HEK293 (cell line): ENCODE data around the gene ASB16.

ENCODE experiments used
- CTCF ChIA-PET: fragments of 350-600 bp; formaldehyde crosslinking; extraction: SDS; loops from one replicate; lab custom pipeline; 2021; ENCODE audit warnings: antibody characterized with exemption; lab: Yijun Ruan, JAX
- POLR2A ChIA-PET: fragments of 300-600 bp; formaldehyde crosslinking; extraction: SDS; loops from one replicate; lab custom pipeline; 2020; ENCODE audit warnings: antibody characterized with exemption, inconsistent platforms; lab: Yijun Ruan, JAX
- H3K27ac ChIP-seq: fragments of 200-500 bp; sonication (Bioruptor generic); 2 replicates; pipeline ENCODE4 v1.5.1; 2014; ENCODE audit warnings: low read depth, low read length, control low read depth, inconsistent platforms; ENCODE audit errors: extremely low read depth
- H3K36me3 ChIP-seq, 2 experiments: fragments of 200-500 bp in 1 of 2; sonication (Bioruptor generic) in 1 of 2; 1 replicate in 1 of 2; 2 replicates in 1 of 2; pipeline ENCODE4 v1.5.1; 2014 to 2017; ENCODE audit warnings: inconsistent platforms in 2 of 2, low read length in 2 of 2; ENCODE audit not compliant: control insufficient read depth in 2 of 2, insufficient read depth in 1 of 2
- H3K4me1 ChIP-seq: fragments of 200-500 bp; sonication (Bioruptor generic); 2 replicates; pipeline ENCODE4 v1.5.1; 2014; ENCODE audit warnings: mild to moderate bottlenecking, low read length, inconsistent platforms; ENCODE audit not compliant: control insufficient read depth, insufficient read depth
- H3K4me3 ChIP-seq: 2 replicates; pipeline ENCODE4 v1.5.1; 2011; ENCODE audit warnings: low read depth, mild to moderate bottlenecking, control low read depth, low read length, moderate library complexity
- H3K9me3 ChIP-seq: fragments of 200-500 bp; sonication (Bioruptor generic); 2 replicates; pipeline ENCODE4 v1.5.1; 2014; ENCODE audit warnings: low read depth, low read length, inconsistent platforms; ENCODE audit not compliant: control insufficient read depth, insufficient read depth
- SCRT2 ChIP-seq: fragments of 450-650 bp; formaldehyde crosslinking; IDR thresholded peaks from 2 replicates; pipeline ENCODE4 v1.5.1; 2016; ENCODE audit warnings: missing biosample characterization, missing genetic modification characterization
- ZBTB48 ChIP-seq: fragments of 450-650 bp; formaldehyde crosslinking; IDR thresholded peaks from 2 replicates; pipeline ENCODE4 v1.5.1; 2016; ENCODE audit warnings: missing biosample characterization, missing genetic modification characterization
- ZBTB8A ChIP-seq: fragments of 450-650 bp; formaldehyde crosslinking; IDR thresholded peaks from 2 replicates; pipeline ENCODE4 v1.5.1; 2016; ENCODE audit warnings: missing biosample characterization, missing genetic modification characterization
- ZNF140 ChIP-seq: fragments of 450-650 bp; formaldehyde crosslinking; IDR thresholded peaks from 2 replicates; pipeline ENCODE4 v1.5.1; 2016; ENCODE audit warnings: missing biosample characterization, missing genetic modification characterization
- ZNF19 ChIP-seq: fragments of 450-650 bp; formaldehyde crosslinking; IDR thresholded peaks from 2 replicates; pipeline ENCODE4; 2016; ENCODE audit warnings: missing biosample characterization, missing genetic modification characterization, low read depth
- ZNF292 ChIP-seq: fragments of 450-650 bp; formaldehyde crosslinking; IDR thresholded peaks from 2 replicates; pipeline ENCODE4 v1.5.1; 2016; ENCODE audit warnings: low read depth, missing biosample characterization, missing genetic modification characterization, borderline replicate concordance
- TF ChIP-seq, protein P1 (sequence below): fragments of 450-650 bp; formaldehyde crosslinking; IDR thresholded peaks from 2 replicates; pipeline ENCODE4 v1.5.1; 2016; ENCODE audit warnings: missing biosample characterization, missing genetic modification characterization, borderline replicate concordance
- TF ChIP-seq, protein P2 (sequence below): fragments of 450-650 bp; formaldehyde crosslinking; IDR thresholded peaks from 2 replicates; pipeline ENCODE4 v1.5.1; 2017; ENCODE audit warnings: missing biosample characterization, missing genetic modification characterization
- TF ChIP-seq, protein P3 (sequence below): fragments of 450-650 bp; formaldehyde crosslinking; IDR thresholded peaks from 2 replicates; pipeline ENCODE4 v1.5.1; 2016; ENCODE audit warnings: missing biosample characterization, missing genetic modification characterization
- TF ChIP-seq, protein P4 (sequence below): fragments of 450-650 bp; formaldehyde crosslinking; IDR thresholded peaks from 2 replicates; pipeline ENCODE4 v1.5.1; 2016; ENCODE audit warnings: missing biosample characterization, missing genetic modification characterization
- TF ChIP-seq, protein P5 (sequence below): fragments of 450-650 bp; formaldehyde crosslinking; IDR thresholded peaks from 2 replicates; pipeline ENCODE4 v1.5.1; 2016; ENCODE audit warnings: missing biosample characterization, missing genetic modification characterization

Gene ASB16, protein sequence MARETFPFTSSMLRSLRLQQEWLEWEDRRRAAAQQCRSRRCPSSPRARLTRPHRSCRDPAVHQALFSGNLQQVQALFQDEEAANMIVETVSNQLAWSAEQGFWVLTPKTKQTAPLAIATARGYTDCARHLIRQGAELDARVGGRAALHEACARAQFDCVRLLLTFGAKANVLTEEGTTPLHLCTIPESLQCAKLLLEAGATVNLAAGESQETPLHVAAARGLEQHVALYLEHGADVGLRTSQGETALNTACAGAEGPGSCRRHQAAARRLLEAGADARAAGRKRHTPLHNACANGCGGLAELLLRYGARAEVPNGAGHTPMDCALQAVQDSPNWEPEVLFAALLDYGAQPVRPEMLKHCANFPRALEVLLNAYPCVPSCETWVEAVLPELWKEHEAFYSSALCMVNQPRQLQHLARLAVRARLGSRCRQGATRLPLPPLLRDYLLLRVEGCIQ

DNA sequence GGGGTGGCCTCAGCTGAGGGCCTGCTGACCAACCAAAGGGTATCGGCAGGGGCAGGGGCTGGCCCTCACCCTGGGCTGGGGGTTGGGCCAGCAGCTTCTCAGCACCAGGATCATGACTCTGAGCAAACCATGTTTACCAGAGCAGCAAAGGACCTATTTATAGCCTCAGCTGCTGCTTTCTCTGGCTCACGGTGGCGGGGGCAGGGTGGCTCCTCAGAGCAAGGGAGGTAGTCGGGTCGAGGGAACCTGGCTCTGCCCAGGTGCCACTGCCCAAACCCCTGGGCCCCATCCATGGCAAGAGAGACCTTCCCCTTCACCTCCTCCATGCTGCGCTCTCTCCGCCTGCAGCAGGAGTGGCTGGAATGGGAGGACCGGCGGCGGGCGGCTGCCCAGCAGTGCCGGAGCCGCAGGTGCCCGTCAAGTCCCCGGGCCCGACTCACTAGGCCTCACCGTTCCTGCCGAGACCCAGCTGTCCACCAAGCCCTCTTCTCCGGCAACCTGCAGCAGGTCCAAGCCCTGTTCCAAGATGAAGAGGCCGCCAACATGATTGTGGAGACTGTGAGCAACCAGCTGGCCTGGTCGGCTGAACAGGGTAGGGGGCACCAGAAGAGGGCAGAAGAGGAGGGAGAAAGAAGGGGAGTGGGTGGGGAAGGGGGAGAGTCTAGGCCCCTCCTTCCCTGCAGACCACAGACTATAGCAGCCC lies at the start of gene ASB16:
ASB16 (plus strand) TSS at position 206 of the 703 bp plus-strand sequence; CDS start at position 292, 86 bp downstream.
- ChIA-PET CTCF (interaction anchor here (0.6 to 3.4 kb wide), 8 partner anchors 12 to 1108 kb away, joined by 3 to 20 read pairs (median 4); no protein-coding TSS in a partner anchor), POLR2A (interaction anchor here (0.5 to 3.1 kb wide), 6 partner anchors 15 to 1762 kb away, joined by 3 to 19 read pairs (median 6); partner anchors contain the start of genes HDAC5 and TMUB2)
- H3K4me3 ChIP-seq = no peak within 1 kb of the TSS
- H3K4me1 ChIP-seq = peaks cover 6% of the 10 kb centered on the region; the same call in 1 of the 2 replicates
- H3K36me3 ChIP-seq = peaks cover 0 to 3% of the 10 kb centered on the region in 2 experiments; a peak in 2 of 3 replicates
- TF ChIP-seq ZNF19 (tag by site-specific recombination) = no peak
- TF ChIP-seq ZBTB8A (tag by site-specific recombination) = no peak
- peak; percentile 52 for TF ChIP-seq SCRT2 (tag by site-specific recombination)
- TF ChIP-seq ZBTB48 (tag by site-specific recombination) = no peak
- TF ChIP-seq ZNF292 (tag by site-specific recombination) = no peak
- no peaks in the 10 kb centered on the region for H3K9me3 ChIP-seq
- no peak within 1 kb of the TSS for H3K27ac ChIP-seq

DNA sequence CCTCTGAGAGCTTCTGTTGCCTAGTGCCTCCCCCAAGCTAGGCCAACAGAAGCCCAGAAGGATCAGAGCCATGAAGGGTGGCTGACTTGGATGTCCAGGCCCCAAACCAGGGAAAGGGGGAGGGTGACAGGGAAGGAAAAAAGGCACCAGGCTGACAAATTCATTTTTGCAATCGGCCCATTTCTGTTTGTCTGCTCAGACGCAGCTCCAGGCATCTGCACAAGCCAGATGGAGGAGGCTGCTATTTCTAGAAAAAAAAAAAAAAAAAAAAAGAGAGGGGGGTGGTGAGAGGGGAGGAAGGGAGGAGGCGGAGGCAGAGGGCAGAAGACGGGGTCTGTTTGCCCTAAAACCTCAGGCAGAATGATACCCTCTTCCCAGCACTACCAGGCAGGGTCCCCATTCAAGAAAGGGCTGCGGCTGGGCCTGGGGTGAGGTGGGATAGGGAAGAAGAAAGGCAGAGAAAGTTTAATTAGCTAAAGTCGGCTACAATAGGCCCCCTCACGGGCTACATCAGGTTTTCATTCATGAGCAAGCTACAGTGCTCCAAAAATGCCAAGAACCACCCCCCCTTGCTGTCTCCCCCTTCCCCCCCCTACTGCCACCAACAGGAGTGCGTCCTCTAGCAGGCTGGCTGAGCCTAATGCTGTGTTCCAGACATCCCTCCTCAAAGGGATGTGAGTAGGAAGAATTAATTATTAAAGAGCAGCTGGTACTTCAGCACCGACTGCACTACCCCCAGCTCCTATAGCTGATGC lies 49.5 kb upstream of the ASB16 start:
- TF ChIP-seq, protein P1, sequence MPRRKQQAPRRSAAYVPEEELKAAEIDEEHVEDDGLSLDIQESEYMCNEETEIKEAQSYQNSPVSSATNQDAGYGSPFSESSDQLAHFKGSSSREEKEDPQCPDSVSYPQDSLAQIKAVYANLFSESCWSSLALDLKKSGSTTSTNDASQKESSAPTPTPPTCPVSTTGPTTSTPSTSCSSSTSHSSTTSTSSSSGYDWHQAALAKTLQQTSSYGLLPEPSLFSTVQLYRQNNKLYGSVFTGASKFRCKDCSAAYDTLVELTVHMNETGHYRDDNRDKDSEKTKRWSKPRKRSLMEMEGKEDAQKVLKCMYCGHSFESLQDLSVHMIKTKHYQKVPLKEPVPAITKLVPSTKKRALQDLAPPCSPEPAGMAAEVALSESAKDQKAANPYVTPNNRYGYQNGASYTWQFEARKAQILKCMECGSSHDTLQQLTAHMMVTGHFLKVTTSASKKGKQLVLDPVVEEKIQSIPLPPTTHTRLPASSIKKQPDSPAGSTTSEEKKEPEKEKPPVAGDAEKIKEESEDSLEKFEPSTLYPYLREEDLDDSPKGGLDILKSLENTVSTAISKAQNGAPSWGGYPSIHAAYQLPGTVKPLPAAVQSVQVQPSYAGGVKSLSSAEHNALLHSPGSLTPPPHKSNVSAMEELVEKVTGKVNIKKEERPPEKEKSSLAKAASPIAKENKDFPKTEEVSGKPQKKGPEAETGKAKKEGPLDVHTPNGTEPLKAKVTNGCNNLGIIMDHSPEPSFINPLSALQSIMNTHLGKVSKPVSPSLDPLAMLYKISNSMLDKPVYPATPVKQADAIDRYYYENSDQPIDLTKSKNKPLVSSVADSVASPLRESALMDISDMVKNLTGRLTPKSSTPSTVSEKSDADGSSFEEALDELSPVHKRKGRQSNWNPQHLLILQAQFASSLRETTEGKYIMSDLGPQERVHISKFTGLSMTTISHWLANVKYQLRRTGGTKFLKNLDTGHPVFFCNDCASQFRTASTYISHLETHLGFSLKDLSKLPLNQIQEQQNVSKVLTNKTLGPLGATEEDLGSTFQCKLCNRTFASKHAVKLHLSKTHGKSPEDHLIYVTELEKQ (tag by site-specific recombination) = no peak
- TF ChIP-seq, protein P2, sequence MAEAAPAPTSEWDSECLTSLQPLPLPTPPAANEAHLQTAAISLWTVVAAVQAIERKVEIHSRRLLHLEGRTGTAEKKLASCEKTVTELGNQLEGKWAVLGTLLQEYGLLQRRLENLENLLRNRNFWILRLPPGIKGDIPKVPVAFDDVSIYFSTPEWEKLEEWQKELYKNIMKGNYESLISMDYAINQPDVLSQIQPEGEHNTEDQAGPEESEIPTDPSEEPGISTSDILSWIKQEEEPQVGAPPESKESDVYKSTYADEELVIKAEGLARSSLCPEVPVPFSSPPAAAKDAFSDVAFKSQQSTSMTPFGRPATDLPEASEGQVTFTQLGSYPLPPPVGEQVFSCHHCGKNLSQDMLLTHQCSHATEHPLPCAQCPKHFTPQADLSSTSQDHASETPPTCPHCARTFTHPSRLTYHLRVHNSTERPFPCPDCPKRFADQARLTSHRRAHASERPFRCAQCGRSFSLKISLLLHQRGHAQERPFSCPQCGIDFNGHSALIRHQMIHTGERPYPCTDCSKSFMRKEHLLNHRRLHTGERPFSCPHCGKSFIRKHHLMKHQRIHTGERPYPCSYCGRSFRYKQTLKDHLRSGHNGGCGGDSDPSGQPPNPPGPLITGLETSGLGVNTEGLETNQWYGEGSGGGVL (tag by site-specific recombination) = peak; percentile 39
- Histone ChIP-seq H3K36me3 (peaks cover 0 to 13% of the 10 kb centered on the region in 2 experiments; a peak in 2 of 3 replicates), H3K4me1 (no peaks in the 10 kb centered on the region; the same call in 1 of the 2 replicates), H3K4me3 (no peak overlapping the region), H3K27ac (no peak overlapping the region), H3K9me3 (no peaks in the 10 kb centered on the region)
- ChIA-PET POLR2A (interaction anchor here (0.5 to 4.1 kb wide), 3 partner anchors 10 to 99 kb away, joined by 3 to 34 read pairs (median 4); no protein-coding TSS in a partner anchor), CTCF (interaction anchor here (0.6 to 7.4 kb wide), 3 partner anchors 10 to 50 kb away, joined by 3 to 98 read pairs (median 4); no protein-coding TSS in a partner anchor)

DNA sequence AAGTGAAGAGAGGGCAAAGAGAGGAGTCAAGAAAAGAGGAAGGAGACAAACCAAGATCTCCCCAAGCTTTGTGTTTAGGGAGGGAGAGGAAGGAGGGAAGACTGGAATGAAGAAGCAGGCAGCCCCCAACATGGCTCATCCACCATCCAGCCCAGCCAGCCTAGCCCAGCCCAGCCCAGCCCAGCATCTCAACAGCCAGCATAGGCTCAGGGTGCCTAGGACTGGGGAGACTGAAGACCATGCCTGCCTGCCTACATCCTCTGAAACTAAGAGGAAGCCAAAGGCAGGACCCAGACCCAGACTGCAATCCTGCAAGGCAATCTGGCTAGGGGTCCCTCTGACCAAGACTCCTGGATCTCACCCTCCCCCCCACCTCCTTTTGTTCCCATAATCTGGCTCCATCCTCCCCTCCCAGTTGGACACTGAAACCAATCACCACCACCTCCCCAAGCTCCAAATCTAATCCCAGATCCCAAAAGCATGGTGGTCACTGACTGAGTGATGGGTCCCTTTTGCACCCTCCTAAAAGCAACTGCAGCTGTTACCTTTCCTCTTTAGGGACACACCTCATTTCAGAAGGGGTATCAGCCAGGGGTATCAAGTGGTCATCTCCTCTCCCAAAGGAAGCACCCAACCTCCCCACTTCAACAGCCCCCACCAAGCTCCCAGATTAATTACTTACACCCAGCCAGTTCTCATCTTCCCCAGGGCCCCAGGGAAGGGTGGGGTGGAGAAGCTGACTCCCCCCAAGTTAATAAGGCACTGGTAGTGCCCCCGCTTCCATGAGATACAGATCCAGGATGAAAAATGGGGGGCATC lies 48.3 kb upstream of the ASB16 start:
- Histone ChIP-seq H3K27ac (no peak overlapping the region; the same call in 1 of the 2 replicates), H3K4me1 (no peaks in the 10 kb centered on the region; the same call in 1 of the 2 replicates), H3K36me3 (peaks cover 0 to 1% of the 10 kb centered on the region in 2 experiments; a peak in 2 of 3 replicates), H3K9me3 (no peaks in the 10 kb centered on the region), H3K4me3 (peak overlapping the region; percentile 64)
- ChIA-PET CTCF (interaction anchor here (0.6 to 2.6 kb wide), 9 partner anchors 7 to 78 kb away, joined by 3 to 22 read pairs (median 6); partner anchors contain the start of gene LSM12), POLR2A (interaction anchor here (0.8 to 4.1 kb wide), 5 partner anchors 12 to 56 kb away, joined by 4 to 34 read pairs (median 20); partner anchors contain the start of gene LSM12)
- no peak for TF ChIP-seq ZNF140 (tag by site-specific recombination)
- TF ChIP-seq, protein P3, sequence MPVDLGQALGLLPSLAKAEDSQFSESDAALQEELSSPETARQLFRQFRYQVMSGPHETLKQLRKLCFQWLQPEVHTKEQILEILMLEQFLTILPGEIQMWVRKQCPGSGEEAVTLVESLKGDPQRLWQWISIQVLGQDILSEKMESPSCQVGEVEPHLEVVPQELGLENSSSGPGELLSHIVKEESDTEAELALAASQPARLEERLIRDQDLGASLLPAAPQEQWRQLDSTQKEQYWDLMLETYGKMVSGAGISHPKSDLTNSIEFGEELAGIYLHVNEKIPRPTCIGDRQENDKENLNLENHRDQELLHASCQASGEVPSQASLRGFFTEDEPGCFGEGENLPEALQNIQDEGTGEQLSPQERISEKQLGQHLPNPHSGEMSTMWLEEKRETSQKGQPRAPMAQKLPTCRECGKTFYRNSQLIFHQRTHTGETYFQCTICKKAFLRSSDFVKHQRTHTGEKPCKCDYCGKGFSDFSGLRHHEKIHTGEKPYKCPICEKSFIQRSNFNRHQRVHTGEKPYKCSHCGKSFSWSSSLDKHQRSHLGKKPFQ (tag by site-specific recombination) = no peak
- TF ChIP-seq, protein P4, sequence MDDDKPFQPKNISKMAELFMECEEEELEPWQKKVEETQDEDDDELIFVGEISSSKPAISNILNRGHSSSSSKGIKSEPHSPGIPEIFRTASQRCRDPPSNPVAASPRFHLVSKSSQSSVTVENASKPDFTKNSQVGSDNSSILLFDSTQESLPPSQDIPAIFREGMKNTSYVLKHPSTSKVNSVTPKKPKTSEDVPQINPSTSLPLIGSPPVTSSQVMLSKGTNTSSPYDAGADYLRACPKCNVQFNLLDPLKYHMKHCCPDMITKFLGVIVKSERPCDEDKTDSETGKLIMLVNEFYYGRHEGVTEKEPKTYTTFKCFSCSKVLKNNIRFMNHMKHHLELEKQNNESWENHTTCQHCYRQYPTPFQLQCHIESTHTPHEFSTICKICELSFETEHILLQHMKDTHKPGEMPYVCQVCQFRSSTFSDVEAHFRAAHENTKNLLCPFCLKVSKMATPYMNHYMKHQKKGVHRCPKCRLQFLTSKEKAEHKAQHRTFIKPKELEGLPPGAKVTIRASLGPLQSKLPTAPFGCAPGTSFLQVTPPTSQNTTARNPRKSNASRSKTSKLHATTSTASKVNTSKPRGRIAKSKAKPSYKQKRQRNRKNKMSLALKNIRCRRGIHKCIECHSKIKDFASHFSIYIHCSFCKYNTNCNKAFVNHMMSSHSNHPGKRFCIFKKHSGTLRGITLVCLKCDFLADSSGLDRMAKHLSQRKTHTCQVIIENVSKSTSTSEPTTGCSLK (tag by site-specific recombination) = no peak
- TF ChIP-seq, protein P5, sequence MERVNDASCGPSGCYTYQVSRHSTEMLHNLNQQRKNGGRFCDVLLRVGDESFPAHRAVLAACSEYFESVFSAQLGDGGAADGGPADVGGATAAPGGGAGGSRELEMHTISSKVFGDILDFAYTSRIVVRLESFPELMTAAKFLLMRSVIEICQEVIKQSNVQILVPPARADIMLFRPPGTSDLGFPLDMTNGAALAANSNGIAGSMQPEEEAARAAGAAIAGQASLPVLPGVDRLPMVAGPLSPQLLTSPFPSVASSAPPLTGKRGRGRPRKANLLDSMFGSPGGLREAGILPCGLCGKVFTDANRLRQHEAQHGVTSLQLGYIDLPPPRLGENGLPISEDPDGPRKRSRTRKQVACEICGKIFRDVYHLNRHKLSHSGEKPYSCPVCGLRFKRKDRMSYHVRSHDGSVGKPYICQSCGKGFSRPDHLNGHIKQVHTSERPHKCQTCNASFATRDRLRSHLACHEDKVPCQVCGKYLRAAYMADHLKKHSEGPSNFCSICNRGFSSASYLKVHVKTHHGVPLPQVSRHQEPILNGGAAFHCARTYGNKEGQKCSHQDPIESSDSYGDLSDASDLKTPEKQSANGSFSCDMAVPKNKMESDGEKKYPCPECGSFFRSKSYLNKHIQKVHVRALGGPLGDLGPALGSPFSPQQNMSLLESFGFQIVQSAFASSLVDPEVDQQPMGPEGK (tag by site-specific recombination) = peak; percentile 5; the same call in 1 of the 2 replicates
